HepG2 (cell line): ENCODE measurements around the gene RBP2.

Experiments used
- DNMT3B ChIP-seq: conservative IDR thresholded peaks from 2 replicates; pipeline ENCODE4 v1.6.1; 2016; ENCODE audit warnings: missing biosample characterization, control low read depth
- HCFC1 ChIP-seq: fragments of 150-350 bp; IDR thresholded peaks from 2 replicates; pipeline ENCODE4 v1.6.1; 2014; ENCODE audit warnings: low read depth, low read length
- POLR2AphosphoS5 ChIP-seq: IDR thresholded peaks from 2 replicates; pipeline ENCODE4 v1.6.1; 2012; ENCODE audit warnings: low read depth, low read length
- ZNF160 ChIP-seq: sonication (generic); formaldehyde crosslinking; IDR thresholded peaks from 2 replicates; pipeline ENCODE4 v1.8.0; 2022; ENCODE audit warnings: mild to moderate bottlenecking, inconsistent platforms, missing genetic modification reagents
- ZNF589 ChIP-seq: sonication (generic); formaldehyde crosslinking; conservative IDR thresholded peaks from 2 replicates; pipeline ENCODE4 v1.8.0; 2022; ENCODE audit warnings: mild to moderate bottlenecking, moderate library complexity, missing genetic modification reagents
- TF ChIP-seq, protein P1 (sequence below): sonication (generic); formaldehyde crosslinking; IDR thresholded peaks from 2 replicates; pipeline ENCODE4 v1.5.1; 2020; ENCODE audit warnings: missing genetic modification reagents, mild to moderate bottlenecking, borderline replicate concordance

DNA sequence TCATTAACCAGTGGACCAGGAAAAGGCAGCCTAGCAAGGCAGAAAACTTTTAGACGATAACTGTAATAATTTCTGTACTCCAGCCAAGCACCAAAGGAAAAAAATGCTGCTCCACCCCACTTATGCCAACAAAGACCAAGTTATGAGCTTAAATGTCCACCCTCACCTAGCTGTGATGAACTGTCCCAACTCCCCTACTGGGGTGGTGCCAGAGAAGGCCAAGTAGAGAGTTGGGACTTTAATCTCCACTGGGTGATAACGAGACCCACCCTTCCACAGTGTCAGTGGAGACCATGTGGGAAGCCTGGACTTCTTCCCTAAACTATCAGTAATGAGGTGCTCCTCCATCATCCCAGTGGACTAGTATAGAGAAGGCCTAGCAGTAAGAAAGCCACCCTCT, 53.1 kb downstream of the RBP2 start:
- TF ChIP-seq, protein P1, sequence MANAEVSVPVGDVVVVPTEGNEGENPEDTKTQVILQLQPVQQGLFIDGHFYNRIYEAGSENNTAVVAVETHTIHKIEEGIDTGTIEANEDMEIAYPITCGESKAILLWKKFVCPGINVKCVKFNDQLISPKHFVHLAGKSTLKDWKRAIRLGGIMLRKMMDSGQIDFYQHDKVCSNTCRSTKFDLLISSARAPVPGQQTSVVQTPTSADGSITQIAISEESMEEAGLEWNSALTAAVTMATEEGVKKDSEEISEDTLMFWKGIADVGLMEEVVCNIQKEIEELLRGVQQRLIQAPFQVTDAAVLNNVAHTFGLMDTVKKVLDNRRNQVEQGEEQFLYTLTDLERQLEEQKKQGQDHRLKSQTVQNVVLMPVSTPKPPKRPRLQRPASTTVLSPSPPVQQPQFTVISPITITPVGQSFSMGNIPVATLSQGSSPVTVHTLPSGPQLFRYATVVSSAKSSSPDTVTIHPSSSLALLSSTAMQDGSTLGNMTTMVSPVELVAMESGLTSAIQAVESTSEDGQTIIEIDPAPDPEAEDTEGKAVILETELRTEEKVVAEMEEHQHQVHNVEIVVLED: no peak
- TF ChIP-seq POLR2AphosphoS5: no peak
- no peak for TF ChIP-seq DNMT3B
- TF ChIP-seq ZNF589 (CRISPR knock-in tag): no peak
- no peak for TF ChIP-seq ZNF160 (CRISPR knock-in tag)
- no peak for TF ChIP-seq HCFC1
